ENCODE measurements around the gene PLEKHA1.

- no peak for TF ChIP-seq CTCF (IDR thresholded peaks at IDR 0.05)
- no peak for TF ChIP-seq EP300 (IDR thresholded peaks at IDR 0.05)
- no peak for TF ChIP-seq POLR2A (IDR thresholded peaks at IDR 0.05)
These were observed 80.1 kb downstream of the PLEKHA1 start, which contains the start of gene ARMS2 for GRCh38 chr10:122454603-122455080.

Data from tibial nerve (tissue), 4 donors.